Colon (tissue), 2 donors: ENCODE measurements around the gene AFAP1L1.
"Not testable (repeated sequence)": the region's sequence is repeated elsewhere in the genome, so short reads cannot be mapped to it uniquely, and the experiment has no call there.

Experiments used
- FAIRE-seq: peaks from 2 replicates; lab custom pipeline; 2012; peaks lifted over from hg19 to GRCh38; lab: Jason Lieb, UNC
- donor health status: control.
- donor health status: control.

AFAP1L1 gene

DNA sequence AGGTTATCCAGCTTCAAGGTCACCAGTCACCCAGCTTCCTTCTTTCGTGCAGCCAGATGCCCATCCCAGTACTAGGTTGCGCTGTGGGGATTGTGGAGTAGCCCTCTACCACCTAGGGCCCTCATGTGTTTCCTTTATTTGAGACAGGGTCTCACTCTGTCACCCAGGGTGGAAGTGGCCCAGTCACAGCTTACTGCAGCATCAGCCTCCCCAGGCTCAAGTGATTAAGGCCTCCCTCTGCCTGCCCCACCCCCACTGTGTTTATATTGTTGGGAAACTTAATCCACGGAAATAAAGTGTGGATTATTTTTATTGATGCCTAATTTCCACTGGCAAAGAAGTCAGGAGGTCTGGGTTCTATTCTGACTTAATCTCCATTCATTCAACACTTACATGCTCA is 103.1 kb downstream of the AFAP1L1 start:
- FAIRE-seq = no peak

DNA sequence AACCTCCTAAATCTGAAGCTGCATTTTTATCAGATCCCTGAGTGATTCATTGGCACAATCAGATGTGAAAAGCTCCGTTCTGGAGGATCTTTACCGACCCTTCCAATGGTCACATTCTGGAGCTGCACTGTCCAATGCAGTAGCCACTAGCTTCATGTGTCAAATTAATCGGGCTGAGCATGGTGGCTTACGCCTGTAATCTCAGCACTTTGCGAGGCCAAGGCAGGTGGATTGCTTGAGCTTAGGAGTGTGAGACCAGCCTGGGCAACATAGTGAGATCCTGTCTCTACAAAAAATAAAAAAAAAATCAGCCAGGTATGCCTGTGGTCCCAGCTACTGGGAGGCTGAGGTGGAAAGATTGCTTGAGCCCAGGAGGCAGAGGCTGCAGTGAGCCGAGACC is 103.8 kb downstream of the AFAP1L1 start:
- FAIRE-seq = no peak

DNA sequence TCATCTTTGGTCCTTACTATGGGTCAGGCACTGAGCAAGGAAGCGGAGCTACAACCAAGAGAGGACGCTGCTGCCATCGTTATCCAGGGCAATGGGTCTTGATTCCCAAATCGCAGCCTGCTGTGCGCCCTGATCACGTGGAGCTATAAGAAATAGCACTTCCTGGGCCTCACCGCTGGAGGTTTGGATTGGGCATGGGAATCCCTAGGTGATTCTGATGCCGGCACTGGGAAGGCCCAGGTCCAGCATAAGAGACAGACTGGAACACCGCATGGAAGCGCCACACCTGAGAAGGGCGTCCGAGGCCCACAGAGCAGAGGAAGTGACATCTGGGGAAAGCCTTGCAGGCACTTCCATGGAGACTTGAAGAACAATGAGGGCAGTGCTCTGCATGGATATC is 104.4 kb downstream of the AFAP1L1 start:
- FAIRE-seq = no peak

DNA sequence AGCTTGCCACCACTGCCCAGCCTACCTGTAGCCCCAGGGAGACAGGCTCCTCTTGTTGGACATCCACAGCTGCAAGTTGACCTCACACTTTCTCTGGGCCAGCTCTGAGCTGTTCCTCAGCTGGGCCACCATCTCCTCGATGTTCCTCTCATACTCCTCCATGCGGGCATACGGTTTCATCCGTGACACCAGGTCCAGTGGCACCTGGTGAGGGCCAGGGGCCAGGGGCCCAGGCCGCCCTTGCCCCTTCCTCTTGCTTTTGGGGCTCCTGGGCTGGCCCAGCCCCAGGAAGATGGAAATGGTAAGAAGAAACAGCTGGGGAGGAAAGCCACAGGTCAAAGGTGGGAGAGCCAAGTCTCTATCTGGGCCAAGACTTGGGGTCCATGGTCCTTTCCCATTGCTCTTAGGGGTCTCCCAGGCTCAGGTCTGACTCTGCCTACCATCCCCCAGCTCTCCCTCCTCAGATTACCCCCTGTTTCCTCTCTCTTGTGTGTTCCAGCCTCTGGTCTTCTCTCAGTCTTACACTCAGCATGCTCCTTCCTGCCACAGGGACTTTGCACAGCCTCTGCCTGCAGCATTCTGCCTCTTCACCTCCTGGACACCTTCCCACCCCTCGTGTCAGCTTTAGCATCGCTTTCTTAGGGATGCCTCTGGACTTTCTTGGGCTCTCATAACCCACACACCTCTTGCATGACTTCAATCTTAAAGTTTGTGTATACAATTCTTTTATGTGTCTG is 105.2 kb downstream of the AFAP1L1 start:
- no peak for FAIRE-seq

DNA sequence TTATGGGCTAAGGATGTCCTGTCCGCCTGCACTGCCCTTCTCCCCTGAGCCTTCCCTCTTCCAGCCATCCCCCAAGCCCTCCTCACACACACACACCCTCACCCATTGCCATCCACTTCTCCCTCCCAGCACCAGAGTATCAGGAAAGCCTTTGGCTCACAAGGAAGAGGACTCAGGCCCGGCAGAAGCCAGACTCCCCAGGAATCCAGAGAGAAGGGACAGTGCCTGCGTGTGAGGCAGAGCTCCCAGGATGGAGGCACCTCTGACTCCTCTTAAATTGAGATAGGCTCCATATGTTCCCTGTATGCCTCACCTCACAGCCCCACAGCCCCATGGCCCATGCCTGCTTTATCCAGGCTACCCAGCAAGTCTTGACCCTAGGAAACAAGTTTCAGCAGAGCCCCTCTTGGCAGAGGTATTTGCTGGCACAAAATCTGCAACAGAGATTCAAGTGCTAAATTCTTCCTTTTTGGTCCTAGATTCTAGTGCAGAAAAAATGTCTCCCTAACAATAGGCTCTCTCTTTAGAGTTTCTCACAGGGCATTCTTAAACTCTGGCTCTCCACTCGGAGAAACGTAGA is 106.7 kb downstream of the AFAP1L1 start:
- no peak for FAIRE-seq

DNA sequence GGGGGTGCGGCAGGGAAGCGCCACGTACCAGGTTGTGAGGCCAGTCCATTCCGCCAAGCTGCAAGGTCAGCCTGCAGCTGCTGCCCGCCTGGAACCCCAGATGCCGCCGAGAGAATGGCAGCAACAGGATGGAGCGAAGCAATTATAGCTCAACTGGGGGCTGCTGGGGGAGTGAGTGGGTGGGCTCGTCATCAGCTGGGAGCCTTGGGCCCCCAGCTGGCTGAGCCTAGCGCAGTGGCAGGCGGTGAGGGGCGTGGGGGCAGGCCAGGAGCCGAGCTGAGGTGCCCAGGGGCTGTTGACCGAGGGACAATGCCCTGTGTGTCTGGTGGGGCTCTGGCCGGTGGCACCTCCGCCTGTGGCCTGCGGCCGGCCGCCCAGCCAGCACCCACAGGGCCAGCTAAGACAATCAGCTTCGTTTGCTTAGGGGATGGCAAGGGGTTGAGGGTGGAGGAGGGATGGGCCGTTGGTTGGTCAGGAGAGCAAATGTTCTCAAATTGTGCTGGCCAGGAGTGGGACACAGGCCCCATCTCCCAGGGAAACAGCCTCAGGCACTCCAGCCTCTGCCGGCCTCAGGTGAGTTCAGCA is 107.6 kb downstream of the AFAP1L1 start, which contains the start of gene IL17B:
Gene IL17B (minus strand): TSS at position 116 of the 585 bp plus-strand sequence. CDS start 67 bp downstream, at position 49.
- no peak for FAIRE-seq

DNA sequence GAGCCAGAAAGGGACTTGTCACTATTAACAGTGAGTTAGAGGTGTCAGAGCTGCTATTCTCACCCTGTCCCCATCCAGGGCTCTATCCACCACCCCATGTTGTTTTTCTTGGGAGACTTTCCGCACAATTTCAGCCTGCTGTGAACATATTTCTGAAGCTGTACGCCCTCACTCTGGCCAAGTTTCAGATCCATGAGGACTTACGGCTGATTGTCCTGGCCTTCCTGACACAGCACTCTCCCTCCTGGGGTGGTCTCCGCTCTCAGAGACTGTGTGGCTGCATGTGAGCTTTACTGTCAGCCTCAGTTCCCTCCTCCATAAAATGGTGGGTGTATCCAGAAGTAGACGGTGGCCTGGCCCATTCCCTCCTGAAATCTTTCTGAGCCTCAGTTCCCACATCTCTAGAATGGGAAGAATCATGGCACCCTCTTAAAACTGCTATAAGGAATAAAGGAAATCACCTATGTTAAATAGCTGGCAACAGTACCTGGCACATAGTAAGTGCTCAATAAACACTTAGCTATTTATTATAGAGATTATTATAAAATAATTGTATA is 108.2 kb downstream of the AFAP1L1 start:
- no peak for FAIRE-seq

DNA sequence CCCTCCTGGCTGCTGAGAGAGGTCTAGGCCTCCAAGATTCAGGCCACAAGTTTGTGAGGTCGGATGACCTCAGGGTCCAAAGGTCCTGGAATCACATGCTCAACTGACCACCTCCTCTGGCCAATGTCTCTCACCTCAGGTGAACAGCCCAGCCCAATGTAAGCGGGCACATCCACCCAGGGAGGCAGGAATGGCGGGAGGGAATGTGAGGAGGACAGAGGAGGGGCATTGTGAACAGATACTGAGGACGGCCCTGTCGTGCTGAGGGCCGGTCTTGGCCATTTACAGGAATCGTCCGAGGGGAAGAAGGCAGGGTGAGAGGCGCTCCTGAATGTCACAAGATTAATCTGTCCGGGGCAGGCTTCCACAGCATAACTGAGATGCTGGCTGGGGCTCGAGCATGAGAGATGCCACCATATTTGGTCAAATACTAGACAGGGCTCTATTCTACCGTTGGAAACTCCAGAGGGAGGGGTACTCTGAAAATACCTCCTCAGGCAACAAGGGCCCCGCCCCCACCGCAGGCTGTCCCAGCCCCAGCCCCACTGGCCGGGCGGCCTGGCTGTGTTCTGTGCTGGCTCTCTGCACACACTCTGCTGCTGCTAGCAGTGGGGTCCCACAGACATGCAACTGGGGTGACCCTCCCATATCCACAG is 108.9 kb downstream of the AFAP1L1 start:
- FAIRE-seq = no peak

DNA sequence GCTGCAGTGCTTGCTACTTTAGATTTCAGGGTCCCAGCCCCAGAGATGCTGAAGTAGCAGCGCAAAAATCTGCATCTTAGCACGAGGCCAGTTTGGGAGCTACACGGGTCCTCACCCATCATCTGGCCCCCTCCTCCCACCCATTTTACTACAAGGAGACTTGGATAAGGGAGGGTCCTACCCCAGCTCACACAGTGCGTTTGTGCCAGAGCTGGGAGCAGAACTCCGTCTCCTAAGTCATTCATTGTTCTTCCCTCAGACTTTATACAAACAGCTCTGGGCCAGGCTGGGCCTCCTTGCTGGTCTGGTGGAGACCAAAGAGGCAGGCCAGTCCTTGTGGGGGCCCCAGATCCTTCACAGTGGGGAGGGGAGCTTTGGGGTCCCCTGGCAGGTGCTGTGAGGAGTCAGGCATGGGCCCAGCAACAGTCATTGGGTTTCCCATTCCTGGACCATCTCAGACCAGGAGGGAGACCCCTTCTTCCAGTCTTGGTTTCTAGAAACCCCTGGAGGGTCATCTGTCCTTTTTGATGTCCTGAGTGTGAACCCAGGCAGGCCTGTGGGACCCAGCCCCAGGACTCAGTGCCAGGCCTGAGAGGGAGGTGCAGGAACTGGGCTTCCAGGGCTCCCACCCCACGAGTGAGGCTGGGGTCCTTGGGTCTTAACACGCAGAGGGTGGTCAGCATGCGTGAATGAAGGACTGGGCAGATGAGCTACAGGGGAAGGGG is 109.8 kb downstream of the AFAP1L1 start:
- FAIRE-seq = no peak

DNA sequence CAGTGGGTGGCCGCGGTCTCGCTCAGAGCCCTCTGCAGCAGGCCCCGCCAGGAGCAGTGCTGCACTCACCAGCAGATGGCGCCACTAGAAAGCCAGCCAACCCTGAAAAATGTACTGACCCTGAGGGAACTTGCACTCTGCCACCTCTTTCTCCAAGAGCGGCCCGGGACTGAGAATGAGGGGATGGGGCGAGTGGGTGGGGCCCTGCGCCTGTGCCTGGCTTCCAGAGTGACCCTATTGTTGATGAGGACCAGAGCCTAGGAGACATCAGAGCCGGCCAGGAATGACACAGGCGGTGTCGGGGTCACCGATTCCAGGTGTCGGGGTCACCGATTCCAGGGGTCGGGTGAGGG is 110.3 kb downstream of the AFAP1L1 start:
- no peak for FAIRE-seq

DNA sequence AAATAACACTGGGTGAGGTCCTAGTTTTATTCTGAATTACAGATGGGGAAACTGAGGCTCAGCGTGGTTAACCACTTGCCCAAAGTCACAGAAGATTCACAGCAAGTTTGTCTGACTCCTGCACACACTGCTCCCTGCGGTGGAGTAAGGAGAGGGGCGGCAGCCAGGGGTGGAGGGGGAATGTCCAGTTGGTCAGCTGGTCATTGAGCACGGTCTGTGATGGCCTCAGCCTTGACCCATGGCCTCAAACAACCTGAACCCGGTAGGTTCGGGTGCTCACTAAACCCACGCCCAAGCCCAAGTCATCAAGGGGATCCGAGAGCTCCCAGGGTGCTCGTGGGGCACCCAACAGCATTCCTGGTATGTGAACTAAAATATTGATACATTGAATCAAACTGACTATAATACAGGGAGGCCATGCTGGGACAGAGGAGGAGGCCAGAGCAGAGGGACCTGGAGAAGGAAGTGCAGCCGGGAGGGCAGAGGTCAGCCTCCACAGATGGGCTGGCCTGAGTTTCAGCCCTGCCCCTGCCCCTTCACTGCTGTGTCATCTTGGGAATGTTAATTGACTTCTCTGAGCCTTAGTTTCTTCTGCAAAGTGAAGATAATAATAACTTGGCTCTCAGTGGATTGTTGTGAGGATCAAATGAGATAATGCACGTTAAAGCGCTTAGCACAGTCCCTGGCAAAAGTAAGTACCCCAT is 111.0 kb downstream of the AFAP1L1 start:
- no peak for FAIRE-seq

DNA sequence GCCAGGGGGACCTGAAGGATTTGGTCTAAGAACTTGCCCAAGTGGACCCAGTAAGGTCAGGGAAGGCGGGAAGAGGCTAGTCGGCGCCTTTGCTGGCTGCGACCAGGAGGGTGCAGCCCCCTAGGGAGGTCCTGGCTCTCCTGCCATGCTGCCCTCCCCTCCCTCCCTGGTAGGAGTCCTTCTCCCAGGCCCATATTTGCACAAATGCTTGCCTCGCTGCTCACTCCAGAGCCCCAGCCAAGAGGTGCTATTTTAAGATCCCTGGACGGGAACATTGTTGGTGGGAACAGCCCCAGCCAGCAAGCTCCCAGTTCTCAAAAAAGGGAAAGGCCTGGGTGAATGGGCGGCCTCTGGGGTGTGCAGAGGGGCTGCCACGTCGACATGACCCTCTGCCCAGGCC is 111.7 kb downstream of the AFAP1L1 start:
- no peak for FAIRE-seq

DNA sequence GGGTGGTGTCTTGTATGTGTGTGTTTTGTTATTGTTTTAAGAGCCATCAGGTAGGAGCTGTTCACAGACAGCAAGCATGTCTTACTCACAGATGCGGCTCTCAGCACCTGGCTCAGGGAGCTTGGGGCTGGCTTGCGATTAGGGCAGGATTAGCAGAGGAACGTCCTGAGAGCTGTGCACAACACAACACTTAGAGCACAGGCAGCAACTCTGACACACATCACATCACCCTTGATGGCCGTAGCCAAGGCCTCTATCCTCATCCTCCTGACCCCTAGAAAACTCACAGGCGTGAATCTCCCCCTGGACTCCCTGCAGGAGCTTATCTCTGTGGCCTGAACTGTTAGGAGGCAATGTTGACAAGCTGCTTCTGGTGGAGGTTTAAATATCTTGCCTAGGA is 114.5 kb downstream of the AFAP1L1 start:
- FAIRE-seq = no peak

DNA sequence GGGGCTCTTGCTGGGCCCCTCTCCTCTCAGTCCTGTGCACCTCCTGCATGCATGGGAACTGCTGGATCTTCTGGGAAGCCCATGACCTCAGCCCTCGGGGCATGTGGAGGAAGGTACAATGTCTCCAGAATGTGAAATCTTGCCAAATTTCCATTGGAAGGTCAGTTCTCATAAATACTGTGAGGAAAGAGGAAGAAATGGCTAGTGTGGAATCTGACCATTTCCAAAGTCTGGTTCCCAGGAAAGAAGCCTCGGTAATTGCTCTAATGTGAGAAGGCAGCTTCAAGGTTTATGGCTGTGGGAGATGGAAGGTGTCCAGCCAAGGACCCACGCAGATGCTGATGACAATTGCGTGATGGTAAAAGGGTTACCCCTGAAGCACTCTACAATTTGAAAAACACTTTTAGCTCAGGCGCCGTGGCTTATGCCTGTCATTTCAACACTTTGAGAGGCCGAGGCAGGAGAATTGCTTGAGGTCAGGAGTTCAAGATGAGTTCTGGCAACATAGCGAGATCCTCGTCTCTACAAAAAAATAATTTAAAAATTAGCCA is 115.5 kb downstream of the AFAP1L1 start:
- FAIRE-seq = no peak

DNA sequence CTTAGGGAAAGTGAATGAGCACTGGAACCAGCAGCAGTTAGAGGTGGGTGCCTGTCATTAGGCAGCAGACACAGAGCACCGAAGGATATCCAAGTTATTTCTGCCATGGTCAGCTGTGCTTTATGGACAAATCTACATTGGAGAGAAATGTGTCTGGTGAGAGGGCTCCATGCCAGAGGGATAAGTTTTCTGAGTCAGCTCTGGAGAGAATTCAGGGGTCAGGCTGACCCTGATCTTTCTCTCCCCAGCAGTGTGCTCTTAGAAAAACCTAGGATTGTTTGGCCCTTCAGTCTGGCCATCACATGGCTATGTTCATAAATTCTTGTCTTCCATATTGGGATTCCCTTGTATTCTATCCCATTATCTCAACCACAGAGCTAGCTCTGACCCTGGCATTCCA is 116.3 kb downstream of the AFAP1L1 start:
- no peak for FAIRE-seq

DNA sequence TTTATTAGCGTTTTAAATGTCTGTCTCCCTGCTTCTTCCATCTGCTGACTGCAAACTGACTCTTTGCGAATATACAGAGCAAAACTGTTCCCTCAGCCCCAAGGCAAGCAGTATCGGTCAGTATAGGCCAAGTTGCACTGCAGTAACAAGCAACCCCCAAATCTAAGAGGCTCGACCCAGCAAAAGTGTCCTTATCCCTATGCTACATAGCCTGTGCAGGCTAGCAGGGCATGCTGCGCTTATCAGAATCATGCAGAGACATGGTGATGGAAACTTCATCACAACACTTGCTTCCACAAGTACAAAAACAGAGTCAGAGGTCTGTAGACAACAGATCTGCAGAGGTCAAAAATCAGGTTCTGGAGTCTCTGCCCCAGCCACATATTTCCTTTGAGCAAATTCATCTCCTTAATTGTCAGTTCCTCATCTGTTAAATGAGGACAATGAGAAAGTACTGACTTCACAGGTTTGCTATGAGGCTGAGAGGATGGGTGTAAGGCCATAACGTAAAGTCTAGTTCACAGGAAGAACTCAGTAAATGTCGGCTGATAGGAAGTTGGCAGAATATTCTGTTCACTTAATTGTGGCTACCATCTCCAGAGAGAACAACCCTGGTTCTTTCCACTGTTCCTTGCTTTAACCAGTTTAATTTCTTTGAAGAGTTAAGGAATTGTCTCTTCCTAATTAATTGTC is 117.0 kb downstream of the AFAP1L1 start:
- no peak for FAIRE-seq

DNA sequence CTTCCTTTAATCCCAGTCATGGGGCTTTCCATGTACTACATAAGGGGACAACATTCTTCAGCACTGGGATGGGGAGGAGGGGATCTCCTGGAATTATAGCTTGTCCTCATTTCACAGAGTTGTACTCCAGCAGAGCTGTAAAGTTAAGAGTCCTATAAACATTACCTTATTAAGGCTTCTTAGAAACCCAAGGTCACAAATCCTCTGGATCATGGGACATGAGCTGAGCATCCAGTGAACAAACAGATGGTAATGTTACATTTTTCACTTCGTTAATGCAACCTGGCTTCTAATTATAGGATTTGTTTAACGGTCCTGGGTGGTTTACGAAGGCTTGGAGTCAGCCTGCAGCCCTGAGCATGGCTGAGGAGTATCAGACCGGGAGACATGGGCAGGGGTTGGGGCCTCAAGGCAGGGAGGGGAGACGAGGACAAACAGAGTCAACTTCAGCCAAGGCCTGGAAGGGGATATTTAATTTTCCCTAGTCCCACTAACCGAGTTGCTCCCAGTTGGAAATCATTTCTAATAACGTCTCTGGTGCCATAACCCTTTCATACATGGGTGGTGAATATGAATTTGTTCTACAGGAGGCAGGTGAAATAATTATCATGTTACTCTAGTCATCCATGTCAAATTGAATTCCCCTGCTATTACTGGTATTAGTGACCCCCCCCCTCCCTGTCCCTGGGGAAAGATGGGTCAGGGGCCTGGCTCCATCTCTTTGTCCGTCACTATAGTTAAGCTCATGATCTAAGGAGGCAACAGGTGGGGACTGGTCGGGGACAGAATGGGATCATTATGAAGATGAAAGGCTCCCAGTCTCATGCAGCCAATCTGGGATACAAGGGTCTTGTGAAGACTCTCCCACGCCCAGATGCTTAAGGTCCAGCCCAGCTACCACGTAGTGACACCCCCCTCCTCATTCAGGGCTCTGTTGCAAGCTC is 118.2 kb downstream of the AFAP1L1 start:
- FAIRE-seq = no peak

DNA sequence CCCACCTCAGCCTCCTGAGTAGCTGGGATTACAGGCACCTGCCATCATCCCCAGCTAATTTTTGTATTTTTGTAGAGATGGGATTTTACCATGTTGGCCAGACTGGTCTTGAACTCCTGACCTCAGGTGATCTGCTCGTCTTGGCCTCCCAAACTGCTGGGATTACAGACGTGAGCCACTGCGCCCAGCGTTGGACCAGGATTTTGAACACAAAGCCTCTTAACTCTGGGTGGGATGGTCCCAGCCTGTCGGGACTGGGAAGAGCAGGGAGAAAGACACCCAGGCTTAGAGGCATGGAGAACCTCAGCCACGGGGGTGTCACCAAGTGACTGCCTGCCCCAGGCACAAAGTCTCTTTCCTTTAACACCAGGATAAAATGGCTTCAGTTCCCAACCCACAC is 119.4 kb downstream of the AFAP1L1 start:
- not testable (repeated sequence) for FAIRE-seq
